Vagina (tissue), 2 donors: Measurements from ENCODE around the gene IFT52. TPM values are rescaled to one million over a fixed set of nuclear protein-coding genes. Genes with fewer than 3 reads are reported as not detected.

ENCODE experiments used
- DNase-seq, 2 donors: peaks; one replicate each; pipeline ENCODE4 v3.0.0-alpha.2; 2017; ENCODE audit errors: extremely low spot score in 2 of 2
- H3K27ac ChIP-seq: fragments of 200-600 bp; sonication (generic); one replicate; pipeline ENCODE4 v1.5.1; 2019
- H3K27me3 ChIP-seq: fragments of 200-600 bp; sonication (generic); one replicate; pipeline ENCODE4 v1.5.1; 2019
- H3K36me3 ChIP-seq, 2 donors: fragments of 200-600 bp; sonication (generic); one replicate each; pipeline ENCODE4 v1.5.1; 2017 to 2019
- H3K4me1 ChIP-seq: fragments of 200-600 bp; sonication (generic); one replicate; pipeline ENCODE4 v1.5.1; 2019
- H3K4me3 ChIP-seq, 2 donors: fragments of 200-600 bp; sonication (generic); 1 replicate in 1 of 2; 2 replicates in 1 of 2; pipeline ENCODE4 v1.5.1; 2016 to 2019
- H3K9me3 ChIP-seq: fragments of 200-600 bp; sonication (generic); one replicate; pipeline ENCODE4 v1.5.1; 2019
- CTCF ChIP-seq, 3 experiments: fragments of 450-650 bp in 2 of 3; fragments of 200-600 bp in 1 of 3; sonication (generic) in 1 of 3; IDR thresholded peaks; one replicate each; pipeline ENCODE4 v1.5.1; 2017 to 2019; ENCODE audit warnings: antibody characterized with exemption in 3 of 3, mild to moderate bottlenecking in 2 of 3, moderate library complexity in 2 of 3
- POLR2A ChIP-seq, 2 donors: fragments of 450-650 bp; IDR thresholded peaks; one replicate each; pipeline ENCODE4 v1.6.1; 2017; ENCODE audit warnings: antibody characterized with exemption in 2 of 2, mild to moderate bottlenecking in 2 of 2, moderate library complexity in 2 of 2
- POLR2AphosphoS5 ChIP-seq, 2 donors: sonication (generic); formaldehyde crosslinking; IDR thresholded peaks; one replicate each; pipeline ENCODE4 v1.9.0; 2017; ENCODE audit warnings: antibody characterized with exemption in 2 of 2, mild to moderate bottlenecking in 2 of 2, low read depth in 1 of 2; ENCODE audit not compliant: insufficient read depth in 1 of 2
- intact Hi-C: fragments of 100-400 bp; cut with DNase I; formaldehyde crosslinking; loops from one replicate; pipeline ENCODE4 v1.15.1; 2023
- total RNA-seq: library from RNA; depleted of rRNA; stranded (reverse); fragments of >200 nt; gene quantifications from one replicate; pipeline ENCODE4 v1.2.3, GENCODE V29; 2016

The IFT52 gene
- total RNA-seq, 1 donor from 2014 or later = 28.0 TPM

- H3K36me3 ChIP-seq = no peaks in the 10 kb centered on the region
- H3K4me1 ChIP-seq = peaks cover 19% of the 10 kb centered on the region
- no peaks in the 10 kb centered on the region for H3K27me3 ChIP-seq
- TF ChIP-seq CTCF (IDR thresholded peaks at IDR 0.05) (no peak), POLR2A (IDR thresholded peaks at IDR 0.05) (no peak), POLR2AphosphoS5 (IDR thresholded peaks at IDR 0.05; ENCODE audit: insufficient read depth in 1 of 2, low read depth in 1 of 2) (no peak)
- intact Hi-C loops = no loop called here
- no peak overlapping the region for H3K4me3 ChIP-seq
- no peak overlapping the region for H3K27ac ChIP-seq
- DNase-seq = no peak
- H3K9me3 ChIP-seq = no peaks in the 10 kb centered on the region
Observed at GRCh38 chr20:43655937-43656336, 65.2 kb downstream of the IFT52 start.

- Histone ChIP-seq H3K4me3 (peak overlapping the region; percentile 57 to 71), H3K36me3 (no peaks in the 10 kb centered on the region), H3K27ac (no peak overlapping the region), H3K4me1 (peaks cover 19% of the 10 kb centered on the region), H3K9me3 (no peaks in the 10 kb centered on the region), H3K27me3 (no peaks in the 10 kb centered on the region)
- intact Hi-C loops = no loop called here
- TF ChIP-seq CTCF (IDR thresholded peaks at IDR 0.05) (no peak), POLR2AphosphoS5 (IDR thresholded peaks at IDR 0.05; ENCODE audit: insufficient read depth in 1 of 2, low read depth in 1 of 2) (no peak), POLR2A (IDR thresholded peaks at IDR 0.05) (no peak)
- no peak for DNase-seq
Observed at GRCh38 chr20:43658069-43658722, 67.5 kb downstream of the IFT52 start.

GRCh38 chr20:43658723-43659419 lies 68.1 kb downstream of the IFT52 start:
- intact Hi-C loops = no loop called here
- no peaks in the 10 kb centered on the region for H3K9me3 ChIP-seq
- peaks cover 19% of the 10 kb centered on the region for H3K4me1 ChIP-seq
- H3K4me3 ChIP-seq = no peak overlapping the region
- no peaks in the 10 kb centered on the region for H3K36me3 ChIP-seq
- no peak overlapping the region for H3K27ac ChIP-seq
- TF ChIP-seq POLR2AphosphoS5 (IDR thresholded peaks at IDR 0.05; ENCODE audit: insufficient read depth in 1 of 2, low read depth in 1 of 2) (no peak), CTCF (IDR thresholded peaks at IDR 0.05) (no peak), POLR2A (IDR thresholded peaks at IDR 0.05) (no peak)
- H3K27me3 ChIP-seq = no peaks in the 10 kb centered on the region
- no peak for DNase-seq

- H3K4me3 ChIP-seq = no peak overlapping the region
- H3K36me3 ChIP-seq = no peaks in the 10 kb centered on the region
- intact Hi-C loops = no loop called here
- no peaks in the 10 kb centered on the region for H3K9me3 ChIP-seq
- DNase-seq = no peak
- H3K27me3 ChIP-seq = peaks cover 5% of the 10 kb centered on the region
- H3K27ac ChIP-seq = no peak overlapping the region
- no peak for TF ChIP-seq POLR2AphosphoS5 (IDR thresholded peaks at IDR 0.05; ENCODE audit: insufficient read depth in 1 of 2, low read depth in 1 of 2)
- no peak for TF ChIP-seq CTCF (IDR thresholded peaks at IDR 0.05)
- TF ChIP-seq POLR2A (IDR thresholded peaks at IDR 0.05) = no peak
- H3K4me1 ChIP-seq = peaks cover 8% of the 10 kb centered on the region
Observed at GRCh38 chr20:43662943-43663655, 72.4 kb downstream of the IFT52 start.
